ENCODE data around the gene CPOX.

DNA sequence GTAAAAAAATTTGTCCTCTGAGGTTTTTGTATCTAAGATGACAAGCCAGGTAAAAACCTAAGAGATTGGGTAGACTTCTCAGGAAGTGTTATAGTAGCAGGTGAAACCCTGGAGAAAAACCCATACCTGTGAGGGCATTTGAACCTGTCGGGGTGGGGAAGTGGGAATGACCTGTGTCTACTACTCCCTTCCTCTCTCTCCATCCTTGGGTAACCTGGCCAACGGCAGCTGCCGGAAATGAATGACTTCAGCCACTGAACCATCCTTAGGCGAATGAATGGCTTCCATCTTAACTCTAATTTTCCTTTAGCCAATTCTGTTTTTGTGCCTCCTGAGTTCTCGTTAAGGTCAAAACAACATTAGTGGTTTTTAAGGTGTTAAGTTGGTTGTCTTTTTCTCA lies 44.9 kb downstream of the CPOX start:
- TF ChIP-seq, protein P1, sequence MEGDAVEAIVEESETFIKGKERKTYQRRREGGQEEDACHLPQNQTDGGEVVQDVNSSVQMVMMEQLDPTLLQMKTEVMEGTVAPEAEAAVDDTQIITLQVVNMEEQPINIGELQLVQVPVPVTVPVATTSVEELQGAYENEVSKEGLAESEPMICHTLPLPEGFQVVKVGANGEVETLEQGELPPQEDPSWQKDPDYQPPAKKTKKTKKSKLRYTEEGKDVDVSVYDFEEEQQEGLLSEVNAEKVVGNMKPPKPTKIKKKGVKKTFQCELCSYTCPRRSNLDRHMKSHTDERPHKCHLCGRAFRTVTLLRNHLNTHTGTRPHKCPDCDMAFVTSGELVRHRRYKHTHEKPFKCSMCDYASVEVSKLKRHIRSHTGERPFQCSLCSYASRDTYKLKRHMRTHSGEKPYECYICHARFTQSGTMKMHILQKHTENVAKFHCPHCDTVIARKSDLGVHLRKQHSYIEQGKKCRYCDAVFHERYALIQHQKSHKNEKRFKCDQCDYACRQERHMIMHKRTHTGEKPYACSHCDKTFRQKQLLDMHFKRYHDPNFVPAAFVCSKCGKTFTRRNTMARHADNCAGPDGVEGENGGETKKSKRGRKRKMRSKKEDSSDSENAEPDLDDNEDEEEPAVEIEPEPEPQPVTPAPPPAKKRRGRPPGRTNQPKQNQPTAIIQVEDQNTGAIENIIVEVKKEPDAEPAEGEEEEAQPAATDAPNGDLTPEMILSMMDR (IDR thresholded peaks at IDR 0.05): no peak
- no peak for TF ChIP-seq POLR2AphosphoS5 (IDR thresholded peaks at IDR 0.05)
- no peak for TF ChIP-seq POLR2A (IDR thresholded peaks at IDR 0.05)
- no peak for TF ChIP-seq EP300 (IDR thresholded peaks at IDR 0.05)
